ENCODE data around the gene PRDM4. TPM values are rescaled to one million over a fixed set of nuclear protein-coding genes. Genes with fewer than 3 reads are reported as not detected.

PRDM4 gene
- total RNA-seq, 1 experiment from 2014 or later = 28.9 TPM

GRCh38 chr12:107801150-107801549 lies 40.2 kb upstream of the PRDM4 start:
- no peak overlapping the region for H3K27ac ChIP-seq (ENCODE audit: low read length)
- no peaks in the 10 kb centered on the region for H3K36me3 ChIP-seq (ENCODE audit: control insufficient read depth, insufficient read depth, low read length)
- no peaks in the 10 kb centered on the region for H3K4me1 ChIP-seq (ENCODE audit: control insufficient read depth, insufficient read depth, low read length)
- intact Hi-C loops (cut with micrococcal nuclease; ENCODE audit: unreplicated experiment) = no loop called here
- no peaks in the 10 kb centered on the region for H3K9me3 ChIP-seq (ENCODE audit: control insufficient read depth, insufficient read depth, low read depth, low read length)
- no peak for TF ChIP-seq SIN3A (IDR thresholded peaks at IDR 0.05; ENCODE audit: borderline replicate concordance, insufficient read depth, low read depth, low read length)
- H3K27me3 ChIP-seq (ENCODE audit: control insufficient read depth, insufficient read depth, low read length) = peaks cover 8% of the 10 kb centered on the region; the same call in 1 of the 2 replicates
- BruUV-seq (replicated peaks) = no TSS peak
- ChIA-PET CTCF (interaction anchor here (0.8 kb wide), 1 partner anchor 84 kb away, joined by 3 read pairs; no protein-coding TSS in a partner anchor), POLR2A (no interaction called here)
- no peak overlapping the region for H3K4me3 ChIP-seq (ENCODE audit: low read depth in 2 of 2, low read length in 2 of 2)
- no peak for ATAC-seq
- no peak for DNase-seq (ENCODE audit: low read depth, low spot score)
- in situ Hi-C loops (cut with HindIII; ENCODE audit: low pct_unique_long_range_greater_than_20kb, low sequenced_read_pairs) = no loop called here

- no peak for DNase-seq (ENCODE audit: low read depth, low spot score)
- in situ Hi-C loops (cut with HindIII; ENCODE audit: low pct_unique_long_range_greater_than_20kb, low sequenced_read_pairs) (no loop called here), intact Hi-C loops (cut with micrococcal nuclease; ENCODE audit: unreplicated experiment) (no loop called here)
- peaks cover 11% of the 10 kb centered on the region for H3K27me3 ChIP-seq (ENCODE audit: control insufficient read depth, insufficient read depth, low read length)
- ATAC-seq = no peak
- H3K9me3 ChIP-seq (ENCODE audit: control insufficient read depth, insufficient read depth, low read depth, low read length) = no peaks in the 10 kb centered on the region
- ChIA-PET POLR2A (no interaction called here), CTCF (no interaction called here)
- H3K36me3 ChIP-seq (ENCODE audit: control insufficient read depth, insufficient read depth, low read length) = no peaks in the 10 kb centered on the region
- BruUV-seq (replicated peaks) = no TSS peak
- TF ChIP-seq SIN3A (IDR thresholded peaks at IDR 0.05; ENCODE audit: borderline replicate concordance, insufficient read depth, low read depth, low read length) = no peak
- TF ChIP-seq POLR2AphosphoS5 (IDR thresholded peaks at IDR 0.05; ENCODE audit: low read depth, low read length) = no peak
- no peak for TF ChIP-seq CTCF (IDR thresholded peaks at IDR 0.05)
- no peak for TF ChIP-seq REST (IDR thresholded peaks at IDR 0.05; ENCODE audit: insufficient read depth in 1 of 2, low read depth in 2 of 2, low read length in 1 of 2)
- TF ChIP-seq TCF7L2 (IDR thresholded peaks at IDR 0.05; ENCODE audit: low read depth, low read length) = no peak
- H3K4me1 ChIP-seq (ENCODE audit: control insufficient read depth, insufficient read depth, low read length) = no peaks in the 10 kb centered on the region
- no peak overlapping the region for H3K4me3 ChIP-seq (ENCODE audit: low read depth in 2 of 2, low read length in 2 of 2)
- no peak overlapping the region for H3K27ac ChIP-seq (ENCODE audit: low read length)
Observed at GRCh38 chr12:107798580-107798979, 37.6 kb upstream of the PRDM4 start.

GRCh38 chr12:107794451-107794850 lies 33.5 kb upstream of the PRDM4 start:
- BruUV-seq (replicated peaks) = no TSS peak
- Histone ChIP-seq H3K27ac (ENCODE audit: low read length) (no peak overlapping the region), H3K27me3 (ENCODE audit: control insufficient read depth, insufficient read depth, low read length) (peaks cover 9% of the 10 kb centered on the region), H3K9me3 (ENCODE audit: control insufficient read depth, insufficient read depth, low read depth, low read length) (peaks cover 3% of the 10 kb centered on the region; the same call in 1 of the 2 replicates), H3K4me3 (ENCODE audit: low read depth in 2 of 2, low read length in 2 of 2) (no peak overlapping the region), H3K36me3 (ENCODE audit: control insufficient read depth, insufficient read depth, low read length) (no peaks in the 10 kb centered on the region), H3K4me1 (ENCODE audit: control insufficient read depth, insufficient read depth, low read length) (no peaks in the 10 kb centered on the region)
- POLR2A ChIA-PET = no interaction called here
- DNase-seq (ENCODE audit: low read depth, low spot score) (no peak), ATAC-seq (no peak)
- TF ChIP-seq SIN3A (IDR thresholded peaks at IDR 0.05; ENCODE audit: borderline replicate concordance, insufficient read depth, low read depth, low read length) (no peak), REST (IDR thresholded peaks at IDR 0.05; ENCODE audit: insufficient read depth in 1 of 2, low read depth in 2 of 2, low read length in 1 of 2) (no peak), TCF7L2 (IDR thresholded peaks at IDR 0.05; ENCODE audit: low read depth, low read length) (no peak), CTCF (IDR thresholded peaks at IDR 0.05) (no peak), POLR2AphosphoS5 (IDR thresholded peaks at IDR 0.05; ENCODE audit: low read depth, low read length) (no peak)
- intact Hi-C loops (cut with micrococcal nuclease; ENCODE audit: unreplicated experiment) (no loop called here), in situ Hi-C loops (cut with HindIII; ENCODE audit: low pct_unique_long_range_greater_than_20kb, low sequenced_read_pairs) (no loop called here)
- CTCF ChIA-PET = no interaction called here
